ENCODE data around the gene SEMA3C.

DNA sequence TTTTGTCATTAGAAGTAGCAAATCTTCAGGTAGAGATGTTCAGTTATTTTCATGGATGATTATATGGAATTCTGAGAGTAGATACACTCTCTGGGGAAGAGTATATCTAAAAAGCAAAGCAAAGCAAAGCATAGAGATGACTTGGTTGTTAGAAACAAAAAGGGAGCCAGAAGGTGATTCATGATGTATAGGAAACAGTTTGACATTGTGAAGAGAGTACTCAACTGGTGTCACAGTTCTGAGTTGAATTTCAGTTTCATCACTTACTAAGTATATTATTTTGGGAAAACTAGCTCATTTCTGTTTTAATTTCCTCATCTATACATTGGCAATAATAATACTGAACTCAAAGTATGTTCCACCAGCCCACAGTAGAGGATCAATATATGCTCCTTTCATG, 86.8 kb downstream of the SEMA3C start:
- TF ChIP-seq, protein P1, sequence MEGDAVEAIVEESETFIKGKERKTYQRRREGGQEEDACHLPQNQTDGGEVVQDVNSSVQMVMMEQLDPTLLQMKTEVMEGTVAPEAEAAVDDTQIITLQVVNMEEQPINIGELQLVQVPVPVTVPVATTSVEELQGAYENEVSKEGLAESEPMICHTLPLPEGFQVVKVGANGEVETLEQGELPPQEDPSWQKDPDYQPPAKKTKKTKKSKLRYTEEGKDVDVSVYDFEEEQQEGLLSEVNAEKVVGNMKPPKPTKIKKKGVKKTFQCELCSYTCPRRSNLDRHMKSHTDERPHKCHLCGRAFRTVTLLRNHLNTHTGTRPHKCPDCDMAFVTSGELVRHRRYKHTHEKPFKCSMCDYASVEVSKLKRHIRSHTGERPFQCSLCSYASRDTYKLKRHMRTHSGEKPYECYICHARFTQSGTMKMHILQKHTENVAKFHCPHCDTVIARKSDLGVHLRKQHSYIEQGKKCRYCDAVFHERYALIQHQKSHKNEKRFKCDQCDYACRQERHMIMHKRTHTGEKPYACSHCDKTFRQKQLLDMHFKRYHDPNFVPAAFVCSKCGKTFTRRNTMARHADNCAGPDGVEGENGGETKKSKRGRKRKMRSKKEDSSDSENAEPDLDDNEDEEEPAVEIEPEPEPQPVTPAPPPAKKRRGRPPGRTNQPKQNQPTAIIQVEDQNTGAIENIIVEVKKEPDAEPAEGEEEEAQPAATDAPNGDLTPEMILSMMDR (IDR thresholded peaks at IDR 0.05) = no peak
- TF ChIP-seq EZH2 (IDR thresholded peaks at IDR 0.05; ENCODE audit: borderline replicate concordance, insufficient read depth, low read depth, low read length, poor library complexity, severe bottlenecking) = no peak

Measured in B cell (primary cell).